CD14-positive monocyte (primary cell): Measurements from ENCODE around the gene CENPX. TPM values are rescaled to one million over a fixed set of nuclear protein-coding genes. Genes with fewer than 3 reads are reported as not detected.

ENCODE experiments used
- DNase-seq, 3 donors: peaks; one replicate each; pipeline ENCODE4 v3.0.0-alpha.2; 2011 to 2022
- H2AFZ ChIP-seq: 2 replicates; pipeline ENCODE4 v1.6.0; 2012; ENCODE audit warnings: mild to moderate bottlenecking, low read depth, low read length, inconsistent platforms; ENCODE audit not compliant: insufficient read depth, poor library complexity, severe bottlenecking
- H3K27ac ChIP-seq, 2 donors: 1 replicate in 1 of 2; 2 replicates in 1 of 2; pipeline ENCODE4 v1.5.1; 2012 to 2013; ENCODE audit warnings: low read length in 2 of 2, control low read depth in 1 of 2, inconsistent platforms in 1 of 2, low read depth in 1 of 2, mild to moderate bottlenecking in 1 of 2
- H3K27me3 ChIP-seq, 2 donors: one replicate each; pipeline versions ENCODE4 v1.6.0 to v1.6.1; 2011 to 2013; ENCODE audit warnings: low read length in 2 of 2; ENCODE audit not compliant: control insufficient read depth in 2 of 2, insufficient read depth in 2 of 2
- H3K36me3 ChIP-seq, 2 donors: replicated peaks in 1 of 2; 1 replicate in 1 of 2; 2 replicates in 1 of 2; pipeline versions ENCODE4 v1.5.1 to v1.6.1; 2012 to 2013; ENCODE audit warnings: low read length in 2 of 2, control low read depth in 1 of 2, inconsistent platforms in 1 of 2, mild to moderate bottlenecking in 1 of 2; ENCODE audit not compliant: insufficient read depth in 2 of 2, control insufficient read depth in 1 of 2
- H3K4me1 ChIP-seq, 2 donors: 1 replicate in 1 of 2; 2 replicates in 1 of 2; pipeline versions ENCODE4 v1.5.1 to v1.6.1; 2012 to 2013; ENCODE audit warnings: low read length in 2 of 2, control low read depth in 1 of 2, inconsistent platforms in 1 of 2, mild to moderate bottlenecking in 1 of 2, moderate library complexity in 1 of 2; ENCODE audit not compliant: insufficient read depth in 2 of 2, control insufficient read depth in 1 of 2
- H3K4me2 ChIP-seq: replicated peaks from 2 replicates; pipeline ENCODE3; 2012; ENCODE audit warnings: low read length, moderate library complexity, mild to moderate bottlenecking; ENCODE audit not compliant: poor library complexity, severe bottlenecking; ENCODE audit errors: extremely low read depth
- H3K4me3 ChIP-seq, 3 experiments: fragments of 200-600 bp in 1 of 3; sonication (generic) in 1 of 3; replicated peaks in 1 of 3; 1 replicate in 2 of 3; 2 replicates in 1 of 3; pipeline ENCODE4 v1.5.1; 2011 to 2013; ENCODE audit warnings: low read length in 3 of 3, mild to moderate bottlenecking in 3 of 3, control low read depth in 2 of 3, low read depth in 2 of 3, inconsistent platforms in 1 of 3, moderate library complexity in 1 of 3
- H3K79me2 ChIP-seq: 2 replicates; pipeline ENCODE4 v1.6.0; 2012; ENCODE audit warnings: mild to moderate bottlenecking, control low read depth, inconsistent platforms, low read length, moderate library complexity; ENCODE audit not compliant: insufficient read depth
- H3K9ac ChIP-seq: 2 replicates; pipeline ENCODE4 v1.6.0; 2017; ENCODE audit warnings: low read length, mild to moderate bottlenecking; ENCODE audit not compliant: insufficient read depth, poor library complexity, severe bottlenecking
- H3K9me3 ChIP-seq, 2 donors: replicated peaks in 1 of 2; 1 replicate in 1 of 2; 2 replicates in 1 of 2; pipeline versions ENCODE4 v1.5.1 to v1.6.1; 2012 to 2013; ENCODE audit warnings: low read length in 2 of 2, control low read depth in 1 of 2; ENCODE audit not compliant: control insufficient read depth in 1 of 2, insufficient read depth in 1 of 2
- H4K20me1 ChIP-seq: 2 replicates; pipeline ENCODE4 v1.6.0; 2012; ENCODE audit warnings: mild to moderate bottlenecking, low read length, control low read depth, moderate library complexity; ENCODE audit not compliant: insufficient read depth
- H3K27ac Mint-ChIP-seq, 7 donors: one replicate each; pipeline ENCODE4 v1.8.0; 2020; ENCODE audit warnings: mild to moderate bottlenecking in 7 of 7, mixed read lengths in 7 of 7, moderate library complexity in 6 of 7, inconsistent platforms in 2 of 7
- H3K27me3 Mint-ChIP-seq, 3 donors: one replicate each; pipeline ENCODE4 v1.8.0; 2021 to 2022; ENCODE audit warnings: low read depth in 3 of 3, mild to moderate bottlenecking in 3 of 3, mixed read lengths in 3 of 3, moderate library complexity in 3 of 3, inconsistent platforms in 1 of 3
- H3K36me3 Mint-ChIP-seq, 2 donors: one replicate each; pipeline ENCODE4 v1.8.0; 2020; ENCODE audit warnings: mixed read lengths in 2 of 2, inconsistent platforms in 1 of 2, mild to moderate bottlenecking in 1 of 2
- H3K4me1 Mint-ChIP-seq: one replicate; pipeline ENCODE4 v1.8.0; 2020; ENCODE audit warnings: mild to moderate bottlenecking, mixed read lengths
- H3K4me3 Mint-ChIP-seq, 2 donors: one replicate each; pipeline ENCODE4 v1.8.0; 2020; ENCODE audit warnings: mild to moderate bottlenecking in 2 of 2, mixed read lengths in 2 of 2, moderate library complexity in 1 of 2
- H3K9me3 Mint-ChIP-seq, 7 donors: one replicate each; pipeline ENCODE4 v1.8.0; 2020 to 2022; ENCODE audit warnings: mixed read lengths in 7 of 7, mild to moderate bottlenecking in 6 of 7, moderate library complexity in 6 of 7, inconsistent platforms in 2 of 7
- CTCF ChIP-seq: fragments of 200-600 bp; IDR thresholded peaks from one replicate; pipeline ENCODE4 v1.8.0; 2022; ENCODE audit warnings: antibody characterized with exemption, mild to moderate bottlenecking
- WGBS: methylation state at CpG from one replicate; pipeline ENCODE4 v1.1.5; 2013; ENCODE audit warnings: missing lambda C conversion rate; ENCODE audit not compliant: insufficient coverage; 5-methylcytosine and 5-hydroxymethylcytosine counted together
- intact Hi-C, 2 donors: fragments of 100-400 bp; cut with micrococcal nuclease; formaldehyde crosslinking; loops; one replicate each; pipeline versions ENCODE4 v1.15.0 to v1.15.1; 2023
- polyA plus RNA-seq, 3 donors: library from polyadenylated mRNA; depleted of rRNA in 1 of 3; unstranded in 2 of 3; stranded (reverse) in 1 of 3; fragments of 300-500 nt in 2 of 3; fragments of >200 nt in 1 of 3; fragmentation: Illumina TruSeq in 2 of 3; gene quantifications; 1 replicate in 2 of 3; 2 replicates in 1 of 3; pipeline ENCODE4 v1.2.3, GENCODE V29; 2012 to 2021

Gene CENPX
- polyA plus RNA-seq, 3 donors, result 47.7 to 57.0 (median 55.9) TPM

DNA sequence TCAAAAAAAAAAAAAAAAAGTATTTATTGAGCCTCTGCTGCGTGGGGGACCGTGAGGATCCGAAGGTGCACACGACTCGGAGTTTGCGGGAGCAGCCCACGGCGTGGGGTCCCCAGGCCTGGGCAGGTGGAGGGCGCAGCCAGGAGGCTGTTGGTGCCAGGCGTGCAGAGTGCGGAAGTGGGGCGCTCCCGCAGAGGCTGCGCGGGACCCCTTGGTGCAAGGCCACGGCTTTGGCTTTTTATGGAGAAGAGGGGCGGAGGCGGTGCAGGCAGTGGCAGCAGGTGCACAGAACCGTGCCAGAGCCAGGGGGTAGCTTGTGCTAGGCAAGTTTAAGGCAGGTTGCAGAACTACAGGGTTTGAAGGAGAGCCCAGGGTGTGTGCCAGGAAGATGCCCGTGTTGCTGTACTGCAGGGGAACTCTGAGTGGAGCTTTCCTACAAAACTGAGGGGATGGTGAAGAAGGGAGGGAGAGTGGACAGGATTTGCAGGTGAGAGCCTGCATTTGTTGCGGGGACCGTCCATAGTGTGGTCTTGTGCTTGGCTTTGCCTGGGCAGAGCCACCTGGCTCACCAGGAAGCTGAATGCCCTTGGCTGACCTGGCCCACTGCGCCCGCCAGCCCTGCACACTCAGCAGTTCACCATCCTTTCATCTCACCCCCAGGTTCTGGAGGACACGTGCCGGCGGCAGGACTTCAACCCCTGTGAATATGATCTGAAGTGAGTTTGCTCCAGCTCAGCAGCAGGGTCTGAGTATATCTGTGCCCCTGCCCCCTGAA lies 44.0 kb downstream of the CENPX start:
- Histone ChIP-seq H3K27ac (no peak overlapping the region), H4K20me1 (no peaks in the 10 kb centered on the region), H3K4me1 (peaks cover 24 to 30% of the 10 kb centered on the region in 2 donors), H3K4me2 (peak overlapping the region; percentile 92), H2AFZ (no peak overlapping the region), H3K27me3 (no peaks in the 10 kb centered on the region), H3K4me3 (peak overlapping the region in 2 of 3 experiments; percentile 73 to 80), H3K9ac (no peak overlapping the region), H3K79me2 (peaks cover 12% of the 10 kb centered on the region), H3K36me3 (peaks cover 3 to 9% of the 10 kb centered on the region in 2 donors), H3K9me3 (peaks cover under 1 to 1% of the 10 kb centered on the region in 2 donors)
- Mint-ChIP-seq H3K27me3 (peaks cover 2 to 7% (median 5%) of the 10 kb centered on the region in 3 donors), H3K9me3 (peaks cover 0 to 6% (median under 1%) of the 10 kb centered on the region in 7 donors), H3K27ac (peak overlapping the region in 1 of 7 donors; percentile 50), H3K36me3 (peaks cover 18 to 38% of the 10 kb centered on the region in 2 donors), H3K4me1 (peaks cover 38% of the 10 kb centered on the region), H3K4me3 (peak overlapping the region; percentile 75 to 80)
- 96% methylated on average over 20 of the region's 27 CpGs for WGBS
- no peak for TF ChIP-seq CTCF
- intact Hi-C loops, result loop anchor here (5.0 kb wide), 2 partner anchors 44 to 51 kb away; partner anchors contain the start of genes CENPX (in 1 of the 2), LRRC45 (in 1 of the 2) and MAFG (in 1 of the 2)
- no peak for DNase-seq

DNA sequence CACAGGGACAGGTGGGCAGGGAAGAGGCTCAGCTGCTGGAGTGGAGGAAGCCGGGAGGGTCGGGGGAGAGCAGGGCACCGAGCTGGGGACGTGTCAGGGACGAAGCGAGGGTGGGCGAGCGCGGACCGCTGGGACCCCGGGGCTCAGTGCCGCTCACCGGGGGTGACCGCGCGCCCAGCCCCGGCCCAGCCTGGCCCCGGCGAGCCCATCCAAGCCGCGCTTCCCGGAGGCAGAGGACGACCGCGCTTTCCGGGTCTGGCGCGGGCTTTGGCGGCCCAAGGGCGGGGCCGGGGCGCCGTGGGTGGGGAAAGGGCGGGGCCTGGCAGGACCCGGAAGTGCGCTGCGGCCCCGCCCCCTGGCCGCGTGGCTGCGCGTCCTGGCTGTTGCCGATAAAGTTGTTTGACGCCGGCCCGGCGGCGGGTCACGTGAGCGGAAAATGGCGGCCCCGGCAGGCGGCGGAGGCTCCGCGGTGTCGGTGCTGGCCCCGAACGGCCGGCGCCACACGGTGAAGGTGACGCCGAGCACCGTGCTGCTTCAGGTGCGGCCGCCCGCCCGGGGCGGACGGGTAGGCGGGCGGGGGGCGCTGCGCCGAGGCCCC lies 45.4 kb downstream of the CENPX start, which contains the start of gene ASPSCR1:
TSS of gene ASPSCR1 (plus strand) at position 419 of the 598 bp plus-strand sequence. CDS start at position 437, 18 bp downstream.
- Mint-ChIP-seq H3K27me3 (peaks cover 5 to 7% (median 6%) of the 10 kb centered on the region in 3 donors), H3K9me3 (peaks cover 0 to 16% (median 11%) of the 10 kb centered on the region in 7 donors), H3K27ac (peak within 1 kb of the TSS; percentile 87 to 97 (median 91)), H3K4me3 (peak within 1 kb of the TSS; percentile 95 to 98), H3K36me3 (peaks cover 12 to 25% of the 10 kb centered on the region in 2 donors), H3K4me1 (peaks cover 34% of the 10 kb centered on the region)
- peak; percentile 88 to 91 (median 89) for DNase-seq
- peak within 1 kb of the TSS; percentile 92 for H3K4me2 ChIP-seq
- H3K27ac ChIP-seq, result peak within 1 kb of the TSS; percentile 64 to 90
- peaks cover 12% of the 10 kb centered on the region for H3K79me2 ChIP-seq
- intact Hi-C loops, result loop anchor here (1.0 to 5.0 kb wide), 3 partner anchors 45 to 50 kb away; partner anchors contain the start of genes LRRC45 (in 2 of the 2), CENPX (in 1 of the 2) and MAFG (in 1 of the 2)
- peaks cover 3 to 9% of the 10 kb centered on the region in 2 donors for H3K36me3 ChIP-seq
- peaks cover 20 to 24% of the 10 kb centered on the region in 2 donors for H3K4me1 ChIP-seq
- peak within 1 kb of the TSS; percentile 55 to 80 (median 75) for H3K4me3 ChIP-seq
- H2AFZ ChIP-seq, result peak within 1 kb of the TSS; percentile 94
- no peak for TF ChIP-seq CTCF
- H3K9me3 ChIP-seq, result peaks cover 6 to 9% of the 10 kb centered on the region in 2 donors
- no peaks in the 10 kb centered on the region for H3K27me3 ChIP-seq
- no peaks in the 10 kb centered on the region for H4K20me1 ChIP-seq
- WGBS, result under 1% methylated on average over 76 of the region's 76 CpGs
- peak within 1 kb of the TSS; percentile 93 for H3K9ac ChIP-seq
